Skeletal muscle tissue (tissue), 4 donors: ENCODE data around the gene TNFSF8. TPM values are rescaled to one million over a fixed set of nuclear protein-coding genes. Genes with fewer than 3 reads are reported as not detected.

Source experiments
- H3K27ac ChIP-seq: one replicate; pipeline ENCODE4 v1.7.0; 2013; ENCODE audit warnings: mild to moderate bottlenecking, low read depth, low read length, inconsistent platforms
- H3K27me3 ChIP-seq, 3 donors: one replicate each; pipeline ENCODE4 v1.7.0; 2013; ENCODE audit warnings: low read length in 3 of 3; ENCODE audit not compliant: control insufficient read depth in 3 of 3, insufficient read depth in 3 of 3
- H3K36me3 ChIP-seq, 3 donors: one replicate each; pipeline ENCODE4 v1.7.0; 2013; ENCODE audit warnings: low read length in 3 of 3; ENCODE audit not compliant: control insufficient read depth in 3 of 3, insufficient read depth in 3 of 3
- H3K4me1 ChIP-seq, 3 donors: one replicate each; pipeline ENCODE4 v1.7.0; 2013; ENCODE audit warnings: low read length in 3 of 3, mild to moderate bottlenecking in 3 of 3; ENCODE audit not compliant: control insufficient read depth in 3 of 3, insufficient read depth in 3 of 3
- H3K4me3 ChIP-seq, 3 donors: one replicate each; pipeline ENCODE4 v1.7.0; 2013; ENCODE audit warnings: low read length in 3 of 3
- H3K9ac ChIP-seq, 3 donors: one replicate each; pipeline ENCODE4 v1.7.0; 2013; ENCODE audit warnings: low read length in 3 of 3, mild to moderate bottlenecking in 3 of 3, moderate library complexity in 2 of 3, low read depth in 1 of 3
- H3K9me3 ChIP-seq, 3 donors: one replicate each; pipeline ENCODE4 v1.7.0; 2013; ENCODE audit warnings: low read length in 3 of 3; ENCODE audit not compliant: control insufficient read depth in 3 of 3
- total RNA-seq: library from RNA; depleted of rRNA; stranded (reverse); fragments of >200 nt; gene quantifications from one replicate; pipeline ENCODE4 v1.2.3, GENCODE V29; 2014
- donor health status: Osteomylitis.

The TNFSF8 gene
- total RNA-seq, 1 donor from 2014 or later = 1.0 TPM

DNA sequence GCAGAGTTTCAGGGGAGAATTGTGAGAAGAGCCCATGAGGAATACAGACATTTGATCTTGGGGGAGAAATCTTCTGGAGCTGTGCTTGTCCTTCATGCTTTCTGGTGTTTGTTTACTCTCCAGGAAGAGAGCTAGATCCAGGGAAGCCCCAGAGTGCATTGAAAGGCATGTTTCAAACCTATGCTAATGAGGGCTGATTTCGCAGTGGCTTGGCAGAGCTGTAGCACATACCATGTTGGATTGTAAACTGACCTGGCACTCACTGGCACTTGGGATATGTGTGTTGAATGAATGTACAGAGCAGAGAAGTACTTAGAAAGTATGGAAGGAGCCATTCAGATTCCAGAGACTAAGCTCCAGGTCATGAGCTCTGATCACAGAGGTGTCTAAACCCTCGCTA lies 30.9 kb downstream of the TNFSF8 start:
- Histone ChIP-seq H3K9ac (no peak overlapping the region), H3K9me3 (no peaks in the 10 kb centered on the region), H3K27ac (no peak overlapping the region), H3K4me3 (no peak overlapping the region), H3K27me3 (no peaks in the 10 kb centered on the region), H3K36me3 (no peaks in the 10 kb centered on the region), H3K4me1 (peaks cover 3 to 11% (median 4%) of the 10 kb centered on the region in 3 donors)

DNA sequence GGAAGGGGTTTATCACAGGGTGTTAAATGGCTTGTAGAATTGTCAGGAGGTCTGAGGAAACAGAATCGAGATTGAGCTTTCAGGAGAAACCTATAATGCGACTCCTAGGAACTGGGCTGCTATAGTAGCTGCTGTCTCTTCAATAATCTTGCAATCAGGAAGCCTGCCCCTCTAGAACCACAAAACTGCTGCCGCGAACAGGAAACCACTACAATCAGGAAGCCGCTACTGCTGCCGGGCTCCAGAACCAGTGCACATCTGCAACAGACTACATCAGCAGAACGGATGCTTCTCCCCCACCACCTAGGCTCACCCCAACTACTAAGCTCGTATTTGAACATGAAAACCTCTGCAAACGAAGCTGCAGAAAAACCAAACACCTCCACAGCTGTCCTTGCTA lies 31.6 kb downstream of the TNFSF8 start:
- Histone ChIP-seq H3K4me3 (no peak overlapping the region), H3K9ac (no peak overlapping the region), H3K9me3 (no peaks in the 10 kb centered on the region), H3K4me1 (peaks cover 4 to 11% (median 5%) of the 10 kb centered on the region in 3 donors), H3K27ac (no peak overlapping the region), H3K27me3 (no peaks in the 10 kb centered on the region), H3K36me3 (no peaks in the 10 kb centered on the region)

DNA sequence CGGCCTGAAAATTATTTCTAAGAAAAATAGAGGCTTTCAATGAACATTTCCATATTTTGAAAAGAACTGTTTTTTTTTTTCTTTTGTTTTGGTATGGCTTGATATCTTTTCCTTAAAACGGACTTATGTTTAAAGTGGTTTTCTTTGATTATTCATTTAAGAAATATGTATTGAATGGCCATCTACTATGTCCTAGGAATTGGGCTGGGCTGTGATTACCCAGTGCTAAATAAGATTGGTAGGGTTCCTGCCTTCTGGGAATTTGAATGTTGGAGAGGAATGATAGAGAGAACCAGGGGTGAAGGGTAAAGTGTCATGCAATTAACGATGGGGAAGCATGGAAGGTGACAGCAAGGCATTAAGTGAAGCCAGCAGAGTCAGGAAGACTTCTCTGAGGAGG lies 33.2 kb downstream of the TNFSF8 start:
- H3K36me3 ChIP-seq = no peaks in the 10 kb centered on the region
- no peaks in the 10 kb centered on the region for H3K27me3 ChIP-seq
- H3K9ac ChIP-seq = no peak overlapping the region
- H3K4me1 ChIP-seq = peaks cover 4 to 11% (median 5%) of the 10 kb centered on the region in 3 donors
- no peak overlapping the region for H3K27ac ChIP-seq
- no peak overlapping the region for H3K4me3 ChIP-seq
- no peaks in the 10 kb centered on the region for H3K9me3 ChIP-seq

DNA sequence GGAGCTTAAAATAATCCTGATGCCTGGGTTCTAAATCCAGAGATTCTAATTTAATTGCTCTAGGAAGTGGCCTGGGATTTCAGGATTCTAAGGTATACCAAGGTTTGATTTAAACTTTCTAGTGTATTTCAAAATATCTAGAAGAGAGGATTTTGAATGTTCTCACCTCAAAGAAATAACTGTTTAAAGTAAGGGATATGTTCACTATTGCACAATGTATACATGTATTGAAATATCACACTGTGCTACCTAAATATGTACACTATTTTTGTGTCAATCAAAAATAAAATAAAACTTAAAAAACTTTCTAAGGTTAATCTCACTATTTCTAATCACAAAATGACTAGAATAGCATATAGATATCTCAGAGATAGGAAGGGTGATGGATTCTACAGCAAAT lies 34.0 kb downstream of the TNFSF8 start:
- no peak overlapping the region for H3K9ac ChIP-seq
- H3K4me3 ChIP-seq = no peak overlapping the region
- H3K4me1 ChIP-seq = peaks cover 4 to 11% (median 5%) of the 10 kb centered on the region in 3 donors
- no peak overlapping the region for H3K27ac ChIP-seq
- no peaks in the 10 kb centered on the region for H3K27me3 ChIP-seq
- H3K36me3 ChIP-seq = no peaks in the 10 kb centered on the region
- H3K9me3 ChIP-seq = peaks cover 0 to 2% (median 0%) of the 10 kb centered on the region in 3 donors

DNA sequence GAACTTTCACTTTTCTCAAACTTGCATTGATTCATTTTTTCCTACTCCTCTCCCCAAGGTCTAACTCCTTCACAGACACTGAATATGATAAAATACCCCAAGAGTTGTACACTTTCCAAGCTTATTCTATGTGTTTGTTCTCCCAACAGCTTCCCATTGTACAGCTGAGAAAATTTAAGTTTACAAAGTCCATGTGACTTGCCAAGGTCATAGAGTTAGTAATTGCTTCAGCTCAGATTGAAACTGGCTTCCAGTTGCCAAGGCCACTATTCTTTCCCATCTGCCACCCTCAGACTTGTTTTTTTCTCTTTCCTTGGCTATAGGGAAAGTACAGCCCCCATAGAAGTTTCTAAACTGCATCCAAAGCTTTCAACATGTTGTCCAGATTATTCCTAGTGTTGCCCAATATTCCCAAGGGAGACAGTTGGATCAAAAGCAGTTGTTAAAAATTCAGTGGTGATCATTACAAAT lies 34.8 kb downstream of the TNFSF8 start:
- peaks cover 4 to 11% (median 5%) of the 10 kb centered on the region in 3 donors for H3K4me1 ChIP-seq
- no peak overlapping the region for H3K4me3 ChIP-seq
- no peak overlapping the region for H3K9ac ChIP-seq
- H3K36me3 ChIP-seq = no peaks in the 10 kb centered on the region
- H3K9me3 ChIP-seq = peaks cover 0 to 2% (median 0%) of the 10 kb centered on the region in 3 donors
- no peak overlapping the region for H3K27ac ChIP-seq
- no peaks in the 10 kb centered on the region for H3K27me3 ChIP-seq

DNA sequence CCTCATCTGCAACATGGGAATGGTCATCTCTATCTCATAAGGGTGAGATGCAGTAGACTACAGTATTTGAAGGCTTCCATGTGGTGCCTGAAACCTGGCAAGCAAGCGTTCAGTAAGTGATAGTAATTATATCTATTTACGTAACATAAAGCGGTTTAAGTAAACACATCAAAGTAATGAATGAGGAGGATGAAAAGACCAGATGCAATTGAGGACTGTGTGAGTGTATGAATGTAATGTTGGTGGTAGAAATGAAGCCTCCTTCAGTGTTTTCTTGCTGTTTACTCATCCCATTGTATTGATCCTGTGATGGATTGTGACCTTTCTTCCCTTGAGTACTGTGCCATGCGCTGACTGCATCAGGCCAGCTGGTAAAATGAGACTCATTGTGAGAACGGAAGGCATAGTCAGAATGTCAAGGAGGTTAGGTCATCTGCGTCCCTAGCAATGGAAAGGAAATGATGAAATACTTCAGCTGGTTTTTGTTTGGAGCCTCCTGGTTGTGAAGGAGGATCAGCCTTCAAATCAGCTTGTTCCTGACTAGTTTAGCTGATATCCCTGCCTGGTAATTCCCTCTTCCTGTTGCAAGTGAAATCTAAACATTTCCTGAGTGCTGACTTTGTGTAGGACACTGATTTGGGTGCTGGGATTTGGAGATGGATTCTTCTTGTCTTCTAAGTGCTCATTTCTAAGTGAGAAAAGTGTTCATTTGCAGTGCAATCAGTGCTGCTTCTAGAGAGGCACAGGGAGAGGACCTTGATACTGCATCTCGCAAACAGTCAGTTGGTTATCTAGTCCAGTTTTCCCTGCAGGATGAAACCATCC lies 35.6 kb downstream of the TNFSF8 start:
- Histone ChIP-seq H3K4me1 (peaks cover 4 to 11% (median 5%) of the 10 kb centered on the region in 3 donors), H3K9ac (no peak overlapping the region), H3K27me3 (no peaks in the 10 kb centered on the region), H3K36me3 (no peaks in the 10 kb centered on the region), H3K27ac (no peak overlapping the region), H3K9me3 (peaks cover 0 to 2% (median 0%) of the 10 kb centered on the region in 3 donors), H3K4me3 (no peak overlapping the region)

DNA sequence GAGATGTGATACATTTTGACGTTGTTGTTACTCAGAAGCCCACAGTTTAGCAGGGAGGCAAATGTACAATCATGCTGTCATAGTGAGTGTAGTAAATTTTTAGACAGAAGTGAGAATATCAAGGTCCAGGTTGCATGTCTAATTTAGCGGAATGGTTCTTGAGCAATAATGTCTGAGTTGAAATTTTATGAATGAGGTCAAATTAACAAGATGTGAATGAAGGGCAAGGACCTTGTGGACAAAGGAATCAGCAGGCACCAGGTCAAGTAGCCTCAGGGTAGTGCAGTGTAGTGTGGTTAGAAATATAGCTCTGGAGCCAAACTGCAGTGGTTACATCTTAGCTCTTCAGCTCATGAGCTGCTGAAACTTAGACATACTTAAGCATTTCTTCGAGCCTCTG lies 36.2 kb downstream of the TNFSF8 start:
- Histone ChIP-seq H3K9ac (no peak overlapping the region), H3K36me3 (no peaks in the 10 kb centered on the region), H3K27ac (no peak overlapping the region), H3K9me3 (peaks cover 0 to 2% (median 0%) of the 10 kb centered on the region in 3 donors), H3K4me3 (no peak overlapping the region), H3K27me3 (no peaks in the 10 kb centered on the region), H3K4me1 (peaks cover 4 to 11% (median 5%) of the 10 kb centered on the region in 3 donors)

DNA sequence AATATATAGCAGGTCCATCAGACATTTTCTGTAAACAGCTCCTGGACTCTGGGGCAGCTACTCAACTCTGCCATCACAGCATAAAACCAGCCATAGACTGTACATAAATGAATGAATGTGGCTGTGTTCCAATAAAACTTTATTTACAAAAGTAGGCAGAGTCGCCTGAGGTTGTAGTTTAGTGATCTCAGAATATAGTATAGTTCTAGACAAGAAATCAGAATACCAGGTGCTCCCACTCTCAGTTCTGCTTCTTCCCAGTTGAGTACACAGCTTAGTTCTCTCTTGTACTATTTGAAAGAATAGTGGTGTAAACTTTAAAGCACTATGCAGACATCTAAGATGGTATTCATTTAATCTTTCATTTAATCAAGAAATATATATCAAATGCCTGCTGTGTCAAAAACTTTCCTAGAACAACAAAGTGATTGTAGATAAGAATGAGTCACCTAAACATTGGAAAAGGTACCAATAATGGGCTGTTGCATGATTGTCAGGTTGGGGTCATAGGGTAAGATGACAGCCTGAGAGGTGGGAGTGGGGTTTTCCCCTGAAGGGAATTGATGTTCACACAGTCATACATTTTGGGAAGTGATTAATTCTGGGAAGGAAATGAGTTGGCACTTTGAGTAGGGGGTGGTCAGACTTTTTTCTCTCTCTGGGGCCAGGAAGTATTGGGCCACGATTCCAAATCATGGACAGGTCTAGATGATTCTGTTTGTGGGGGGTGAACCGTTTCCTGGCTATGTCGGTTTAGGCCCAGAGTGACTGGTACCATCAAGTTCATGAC lies 37.0 kb downstream of the TNFSF8 start:
- H3K4me1 ChIP-seq = peaks cover 4 to 10% (median 5%) of the 10 kb centered on the region in 3 donors
- H3K36me3 ChIP-seq = no peaks in the 10 kb centered on the region
- H3K27me3 ChIP-seq = no peaks in the 10 kb centered on the region
- no peak overlapping the region for H3K4me3 ChIP-seq
- H3K9me3 ChIP-seq = peaks cover 0 to 2% (median 0%) of the 10 kb centered on the region in 3 donors
- no peak overlapping the region for H3K27ac ChIP-seq
- H3K9ac ChIP-seq = no peak overlapping the region

DNA sequence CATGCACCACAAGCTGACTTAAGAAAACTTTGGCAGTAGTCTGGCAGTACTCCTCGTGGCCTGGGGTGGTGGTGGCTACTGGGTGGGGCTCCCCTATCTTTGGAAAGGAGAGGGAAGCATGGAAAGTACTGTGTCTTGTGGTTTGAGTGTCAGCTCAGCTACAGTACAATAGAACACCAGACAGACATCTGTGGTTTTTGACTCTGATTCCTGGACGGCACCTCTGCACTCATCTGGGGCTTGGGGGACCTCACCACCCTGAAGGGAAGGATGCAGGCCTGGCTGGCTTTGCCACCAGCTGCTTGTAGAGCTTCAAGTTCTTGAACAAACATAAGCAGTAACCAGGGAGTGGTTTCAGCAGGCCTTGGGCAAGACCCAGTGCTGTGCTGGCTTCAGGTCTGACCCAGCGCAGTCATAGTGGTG lies 40.6 kb downstream of the TNFSF8 start:
- H3K9ac ChIP-seq = no peak overlapping the region
- peaks cover 0 to 2% (median 0%) of the 10 kb centered on the region in 3 donors for H3K9me3 ChIP-seq
- H3K4me1 ChIP-seq = peaks cover 0 to 5% (median 3%) of the 10 kb centered on the region in 3 donors
- H3K4me3 ChIP-seq = no peak overlapping the region
- H3K27ac ChIP-seq = no peak overlapping the region
- no peaks in the 10 kb centered on the region for H3K27me3 ChIP-seq
- no peaks in the 10 kb centered on the region for H3K36me3 ChIP-seq

DNA sequence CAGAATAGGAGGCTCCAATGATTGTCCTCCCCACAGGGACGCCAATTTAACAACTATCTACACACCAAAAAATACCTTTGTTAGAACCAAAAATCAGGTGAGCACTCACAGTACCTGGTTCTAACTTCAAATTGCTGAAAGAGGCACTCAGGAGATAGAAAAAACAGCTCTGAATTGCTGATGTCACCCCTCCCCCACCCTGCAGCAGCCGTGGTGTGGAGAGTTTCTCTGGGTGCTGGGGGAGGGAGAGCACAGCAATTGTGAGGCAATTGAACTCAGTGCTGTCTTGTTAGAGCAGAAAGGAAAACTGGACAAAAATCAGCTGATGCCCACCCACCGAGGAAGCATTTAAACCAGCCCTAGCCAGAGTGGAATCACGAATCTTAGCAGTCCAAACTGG lies 41.8 kb downstream of the TNFSF8 start:
- H3K4me1 ChIP-seq = no peaks in the 10 kb centered on the region
- H3K4me3 ChIP-seq = no peak overlapping the region
- peaks cover 0 to 2% (median 0%) of the 10 kb centered on the region in 3 donors for H3K9me3 ChIP-seq
- H3K27me3 ChIP-seq = no peaks in the 10 kb centered on the region
- no peaks in the 10 kb centered on the region for H3K36me3 ChIP-seq
- no peak overlapping the region for H3K27ac ChIP-seq
- no peak overlapping the region for H3K9ac ChIP-seq
